Rectal smooth muscle tissue (tissue), 1 donor: Measurements from ENCODE around the gene PLCB1.

Experiments
- H3K27ac ChIP-seq: one replicate; pipeline ENCODE4 v1.7.0; 2013; ENCODE audit warnings: low read depth, low read length, inconsistent platforms
- H3K27me3 ChIP-seq: one replicate; pipeline ENCODE4 v1.7.0; 2013; ENCODE audit warnings: low read length; ENCODE audit not compliant: control insufficient read depth, insufficient read depth
- H3K36me3 ChIP-seq: one replicate; pipeline ENCODE4 v1.7.0; 2013; ENCODE audit warnings: low read length; ENCODE audit not compliant: control insufficient read depth, insufficient read depth
- H3K4me1 ChIP-seq: one replicate; pipeline ENCODE4 v1.7.0; 2013; ENCODE audit warnings: low read length; ENCODE audit not compliant: control insufficient read depth, insufficient read depth
- H3K4me3 ChIP-seq: one replicate; pipeline ENCODE4 v1.7.0; 2013; ENCODE audit warnings: low read length
- H3K9ac ChIP-seq: one replicate; pipeline ENCODE4 v1.7.0; 2013; ENCODE audit warnings: low read length

Gene PLCB1

GRCh38 chr20:8133310-8133768 is 1.3 kb downstream of the PLCB1 start:
- Histone ChIP-seq H3K27ac (peak overlapping the region; percentile 82), H3K4me3 (peak overlapping the region; percentile 80), H3K36me3 (no peaks in the 10 kb centered on the region), H3K9ac (peak overlapping the region; percentile 39), H3K4me1 (peaks cover 15% of the 10 kb centered on the region), H3K27me3 (peaks cover 2% of the 10 kb centered on the region)

- peaks cover 11% of the 10 kb centered on the region for H3K4me1 ChIP-seq
- H3K27me3 ChIP-seq: peaks cover 2% of the 10 kb centered on the region
- H3K4me3 ChIP-seq: peak overlapping the region; percentile 80
- H3K27ac ChIP-seq: peak overlapping the region; percentile 23
- no peaks in the 10 kb centered on the region for H3K36me3 ChIP-seq
- no peak overlapping the region for H3K9ac ChIP-seq
Measured at GRCh38 chr20:8133851-8134451, 1.9 kb downstream of the PLCB1 start.

GRCh38 chr20:8139899-8140298 is 7.8 kb downstream of the PLCB1 start:
- H3K27me3 ChIP-seq: no peaks in the 10 kb centered on the region
- no peak overlapping the region for H3K9ac ChIP-seq
- peaks cover 7% of the 10 kb centered on the region for H3K4me1 ChIP-seq

DNA sequence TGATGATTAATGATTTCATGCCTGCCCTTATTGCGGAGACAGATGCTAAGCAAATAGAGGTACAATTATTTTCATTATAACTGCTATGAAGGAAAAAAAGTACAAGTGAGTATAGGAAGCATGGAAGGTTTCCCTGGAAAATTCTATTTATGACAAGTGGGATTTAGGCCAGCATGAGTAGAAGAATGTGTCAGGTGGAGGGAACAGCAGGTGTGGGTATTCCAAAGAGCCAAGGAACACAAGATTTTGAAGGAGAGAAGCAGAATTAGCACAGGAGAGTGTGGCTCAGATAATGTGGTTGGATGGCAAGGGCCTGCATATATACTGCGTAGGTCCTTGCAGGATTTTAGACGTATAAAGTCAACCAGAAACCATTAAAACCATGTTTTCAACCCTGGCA is 11.4 kb downstream of the PLCB1 start:
- no peak overlapping the region for H3K4me3 ChIP-seq
- H3K9ac ChIP-seq: no peak overlapping the region
- no peaks in the 10 kb centered on the region for H3K27me3 ChIP-seq
- H3K27ac ChIP-seq: no peak overlapping the region
- no peaks in the 10 kb centered on the region for H3K36me3 ChIP-seq
- H3K4me1 ChIP-seq: peaks cover 2% of the 10 kb centered on the region

More at GRCh38 chr20:8139899-8140298, 7.8 kb downstream of the PLCB1 start:
- H3K27ac ChIP-seq: no peak overlapping the region
- no peaks in the 10 kb centered on the region for H3K36me3 ChIP-seq
- no peak overlapping the region for H3K4me3 ChIP-seq

DNA sequence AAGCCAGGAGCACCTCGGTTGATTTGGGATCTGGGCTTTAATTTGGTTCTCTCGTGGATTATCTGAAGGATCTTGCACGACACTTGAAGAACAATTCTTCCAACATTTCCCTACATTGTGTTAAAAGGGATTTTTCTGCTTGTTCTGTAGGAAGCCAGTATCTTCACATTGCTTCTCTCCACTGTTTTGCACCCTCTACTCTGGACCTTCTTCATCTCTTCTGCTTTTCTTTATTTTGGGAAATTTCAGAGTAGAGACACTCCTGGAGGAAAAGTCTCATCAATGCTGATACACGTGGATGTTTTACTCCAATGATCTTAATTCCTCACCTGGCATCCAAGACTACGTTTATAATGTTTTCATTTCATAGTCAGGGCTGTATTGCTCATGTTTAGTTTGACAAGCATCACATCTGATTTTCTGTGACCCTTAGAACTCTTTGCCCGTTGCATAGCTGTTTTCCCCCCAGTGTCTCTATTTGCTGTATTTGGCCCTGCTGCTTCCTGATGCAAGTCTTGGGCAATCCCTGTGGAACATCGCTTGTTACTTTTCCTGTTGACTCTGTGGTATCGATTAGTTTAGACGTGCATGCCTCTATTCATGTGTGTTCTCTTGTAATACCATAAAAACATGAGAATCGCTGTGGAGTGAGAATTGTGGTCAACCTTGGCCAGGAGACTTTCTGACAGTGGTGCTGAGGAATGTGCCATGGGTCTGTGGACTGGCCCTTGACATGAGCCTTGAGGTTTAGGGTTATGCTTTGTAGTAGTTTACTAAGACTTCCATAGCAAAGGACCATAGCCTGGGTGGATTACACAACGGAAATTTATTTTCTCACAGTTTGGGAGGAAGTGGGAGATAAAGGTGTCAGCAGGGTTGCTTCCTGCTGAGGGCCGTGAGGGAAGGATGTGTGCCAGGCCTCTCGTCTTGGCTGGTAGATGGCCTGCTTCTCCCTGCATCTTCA is 12.5 kb downstream of the PLCB1 start:
- no peak overlapping the region for H3K27ac ChIP-seq
- H3K4me3 ChIP-seq: no peak overlapping the region
- no peaks in the 10 kb centered on the region for H3K36me3 ChIP-seq
- H3K4me1 ChIP-seq: peaks cover 2% of the 10 kb centered on the region
- H3K27me3 ChIP-seq: no peaks in the 10 kb centered on the region
- no peak overlapping the region for H3K9ac ChIP-seq

- Histone ChIP-seq H3K4me1 (peaks cover 2% of the 10 kb centered on the region), H3K27me3 (no peaks in the 10 kb centered on the region), H3K36me3 (no peaks in the 10 kb centered on the region), H3K9ac (no peak overlapping the region), H3K27ac (no peak overlapping the region), H3K4me3 (no peak overlapping the region)
Measured at GRCh38 chr20:8145246-8146168, 13.4 kb downstream of the PLCB1 start.

- Histone ChIP-seq H3K36me3 (no peaks in the 10 kb centered on the region), H3K27ac (no peak overlapping the region), H3K4me3 (no peak overlapping the region), H3K9ac (no peak overlapping the region), H3K4me1 (peaks cover 2% of the 10 kb centered on the region), H3K27me3 (no peaks in the 10 kb centered on the region)
Measured at GRCh38 chr20:8147476-8147875, 15.4 kb downstream of the PLCB1 start.

GRCh38 chr20:8148501-8148900 is 16.4 kb downstream of the PLCB1 start:
- H3K27ac ChIP-seq: no peak overlapping the region
- no peaks in the 10 kb centered on the region for H3K36me3 ChIP-seq
- H3K9ac ChIP-seq: no peak overlapping the region
- H3K4me1 ChIP-seq: peaks cover 6% of the 10 kb centered on the region
- no peak overlapping the region for H3K4me3 ChIP-seq
- no peaks in the 10 kb centered on the region for H3K27me3 ChIP-seq

DNA sequence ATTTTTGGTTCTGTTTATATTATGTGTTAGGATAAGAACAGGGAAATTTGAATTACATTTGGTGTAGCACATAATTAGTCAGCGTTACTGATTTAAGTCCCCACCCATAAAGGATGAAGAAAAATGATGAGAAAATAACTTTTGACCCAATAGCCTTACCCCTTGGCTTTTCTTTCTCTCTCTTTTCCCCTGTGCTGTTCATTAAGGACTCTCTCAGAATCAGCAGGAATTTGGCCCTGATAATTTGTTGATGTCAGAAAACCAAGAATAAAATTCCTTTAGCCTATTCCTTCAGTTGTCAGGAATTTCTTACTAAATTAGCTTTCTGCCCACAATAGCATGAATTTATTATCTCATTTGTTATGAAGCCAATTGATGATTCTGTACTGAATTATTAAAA is 18.5 kb downstream of the PLCB1 start:
- Histone ChIP-seq H3K27ac (no peak overlapping the region), H3K36me3 (no peaks in the 10 kb centered on the region)

DNA sequence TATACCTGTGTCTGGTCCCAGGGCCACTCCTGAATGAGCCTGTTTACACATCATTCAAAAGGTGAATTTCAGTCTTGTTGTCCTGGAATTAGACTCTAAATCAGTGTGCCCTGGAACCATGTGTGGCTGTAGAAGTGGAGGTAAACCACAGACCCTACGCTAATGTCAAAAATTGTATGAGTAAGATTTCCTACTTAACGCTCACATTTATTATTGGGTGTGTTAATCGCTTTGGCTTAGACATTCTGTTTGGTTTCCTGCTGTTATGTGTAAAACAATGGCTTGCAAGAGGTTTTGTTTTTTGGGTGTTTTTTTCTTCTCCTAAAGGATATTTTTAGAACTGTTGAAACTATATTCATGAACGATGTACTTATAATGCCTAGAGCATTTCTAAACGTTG is 19.3 kb downstream of the PLCB1 start:
- Histone ChIP-seq H3K4me1 (peaks cover 7% of the 10 kb centered on the region), H3K9ac (no peak overlapping the region), H3K4me3 (no peak overlapping the region), H3K27ac (no peak overlapping the region), H3K36me3 (no peaks in the 10 kb centered on the region), H3K27me3 (no peaks in the 10 kb centered on the region)

More for the DNA sequence above, 18.5 kb downstream of the PLCB1 start:
- H3K4me3 ChIP-seq: no peak overlapping the region
- H3K9ac ChIP-seq: no peak overlapping the region
- H3K27me3 ChIP-seq: no peaks in the 10 kb centered on the region
- H3K4me1 ChIP-seq: peaks cover 5% of the 10 kb centered on the region

- peaks cover 7% of the 10 kb centered on the region for H3K4me1 ChIP-seq
- no peak overlapping the region for H3K4me3 ChIP-seq
- no peak overlapping the region for H3K27ac ChIP-seq
- H3K27me3 ChIP-seq: no peaks in the 10 kb centered on the region
- no peak overlapping the region for H3K9ac ChIP-seq
- no peaks in the 10 kb centered on the region for H3K36me3 ChIP-seq
Measured at GRCh38 chr20:8152183-8152582, 20.1 kb downstream of the PLCB1 start.

DNA sequence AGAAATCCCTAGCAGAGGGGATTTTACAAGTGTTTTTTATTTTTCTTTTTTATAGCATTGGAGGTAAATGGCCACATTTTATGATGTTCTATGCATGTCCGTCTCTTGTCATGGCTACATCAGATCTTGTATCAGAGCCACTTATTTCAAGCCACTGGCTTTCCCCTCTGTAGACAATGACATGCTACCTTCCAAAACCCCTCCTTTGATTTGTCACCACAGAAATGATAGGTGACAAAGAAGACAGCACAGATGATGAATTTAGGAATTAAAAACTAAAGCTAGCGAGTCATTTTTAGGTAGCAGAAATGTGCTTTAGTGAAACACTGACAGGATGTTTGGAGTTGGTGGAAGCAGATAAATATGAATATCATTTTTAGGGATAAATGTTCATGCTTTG is 20.8 kb downstream of the PLCB1 start:
- Histone ChIP-seq H3K36me3 (no peaks in the 10 kb centered on the region), H3K9ac (no peak overlapping the region), H3K27ac (no peak overlapping the region), H3K4me3 (no peak overlapping the region), H3K27me3 (no peaks in the 10 kb centered on the region), H3K4me1 (peaks cover 7% of the 10 kb centered on the region)
